Liver (tissue), 9 donors: ENCODE measurements around the gene RASIP1. TPM values are rescaled to one million over a fixed set of nuclear protein-coding genes. Genes with fewer than 3 reads are reported as not detected.

ENCODE experiments used
- DNase-seq: peaks from one replicate; pipeline ENCODE4 v3.0.0-alpha.2; 2017; ENCODE audit warnings: low spot score
- H3K27ac ChIP-seq, 2 donors: one replicate each; pipeline ENCODE4 v1.7.0; 2013; ENCODE audit warnings: inconsistent platforms in 2 of 2, low read length in 2 of 2, control low read depth in 1 of 2, low read depth in 1 of 2, mild to moderate bottlenecking in 1 of 2
- H3K27me3 ChIP-seq, 4 donors: one replicate each; pipeline versions ENCODE4 v1.6.1 to v1.7.0; 2013; ENCODE audit warnings: low read length in 3 of 4, inconsistent platforms in 1 of 4, mild to moderate bottlenecking in 1 of 4, moderate library complexity in 1 of 4; ENCODE audit not compliant: control insufficient read depth in 4 of 4, insufficient read depth in 4 of 4
- H3K36me3 ChIP-seq, 4 donors: one replicate each; pipeline versions ENCODE4 v1.6.1 to v1.7.0; 2013; ENCODE audit warnings: low read length in 3 of 4, mild to moderate bottlenecking in 3 of 4, low read depth in 1 of 4, moderate library complexity in 1 of 4; ENCODE audit not compliant: control insufficient read depth in 4 of 4, insufficient read depth in 3 of 4
- H3K4me1 ChIP-seq, 4 donors: one replicate each; pipeline versions ENCODE4 v1.6.1 to v1.7.0; 2013; ENCODE audit warnings: low read length in 3 of 4, mild to moderate bottlenecking in 3 of 4, moderate library complexity in 1 of 4; ENCODE audit not compliant: control insufficient read depth in 4 of 4, insufficient read depth in 4 of 4
- H3K4me3 ChIP-seq, 3 donors: one replicate each; pipeline versions ENCODE4 v1.6.1 to v1.7.0; 2013; ENCODE audit warnings: low read length in 3 of 3, control low read depth in 1 of 3, low read depth in 1 of 3, mild to moderate bottlenecking in 1 of 3
- H3K9ac ChIP-seq, 2 donors: one replicate each; pipeline ENCODE4 v1.7.0; 2013; ENCODE audit warnings: low read length in 2 of 2, mild to moderate bottlenecking in 2 of 2, moderate library complexity in 2 of 2, control low read depth in 1 of 2, low read depth in 1 of 2
- H3K9me3 ChIP-seq, 4 donors: one replicate each; pipeline versions ENCODE4 v1.6.1 to v1.7.0; 2013; ENCODE audit warnings: low read length in 3 of 4; ENCODE audit not compliant: control insufficient read depth in 4 of 4
- EGR1 ChIP-seq, 2 donors: IDR thresholded peaks; 2 replicates each; pipeline ENCODE4 v1.6.1; 2016 to 2018; ENCODE audit warnings: antibody characterized with exemption in 2 of 2, low read depth in 2 of 2
- FOXA1 ChIP-seq: IDR thresholded peaks from 2 replicates; pipeline ENCODE4 v1.6.1; 2016; ENCODE audit warnings: antibody characterized with exemption
- FOXA2 ChIP-seq: IDR thresholded peaks from 2 replicates; pipeline ENCODE4 v1.6.1; 2016; ENCODE audit warnings: antibody characterized with exemption
- GABPA ChIP-seq, 2 donors: IDR thresholded peaks in 1 of 2; conservative IDR thresholded peaks in 1 of 2; 2 replicates each; pipeline ENCODE4 v1.6.1; 2016; ENCODE audit warnings: antibody characterized with exemption in 2 of 2, mild to moderate bottlenecking in 1 of 2, moderate library complexity in 1 of 2
- HNF4A ChIP-seq, 2 donors: conservative IDR thresholded peaks; 2 replicates each; pipeline ENCODE4 v1.6.1; 2016; ENCODE audit warnings: antibody characterized with exemption in 2 of 2, mild to moderate bottlenecking in 2 of 2
- JUND ChIP-seq, 2 donors: IDR thresholded peaks; 2 replicates each; pipeline ENCODE4 v1.6.1; 2016; ENCODE audit warnings: antibody characterized with exemption in 2 of 2
- NR2F2 ChIP-seq: IDR thresholded peaks from 2 replicates; pipeline ENCODE4 v1.6.1; 2016; ENCODE audit warnings: antibody characterized with exemption
- RAD21 ChIP-seq, 2 donors: IDR thresholded peaks; 2 replicates each; pipeline ENCODE4 v1.6.1; 2016; ENCODE audit warnings: antibody characterized with exemption in 2 of 2, mild to moderate bottlenecking in 2 of 2
- SP1 ChIP-seq: IDR thresholded peaks from 2 replicates; pipeline ENCODE4 v1.6.1; 2018; ENCODE audit warnings: antibody characterized with exemption, mild to moderate bottlenecking
- TAF1 ChIP-seq: conservative IDR thresholded peaks from 2 replicates; pipeline ENCODE4 v1.6.1; 2016; ENCODE audit warnings: antibody characterized with exemption, mild to moderate bottlenecking
- YY1 ChIP-seq: IDR thresholded peaks from 2 replicates; pipeline ENCODE4 v1.6.1; 2016; ENCODE audit warnings: antibody characterized with exemption, mild to moderate bottlenecking
- WGBS: extraction: QIAGEN DNeasy Blood & Tissue Kit; methylation state at CpG from one replicate; pipeline ENCODE4 v1.1.7; 2013; 5-methylcytosine and 5-hydroxymethylcytosine counted together
- polyA plus RNA-seq, 2 donors: library from polyadenylated mRNA; stranded (reverse) in 1 of 2; unstranded in 1 of 2; fragments of 200-250 nt in 1 of 2; fragments of >200 nt in 1 of 2; fragmentation: Nextera tagmentation in 1 of 2; extraction: Ambion mirVana in 1 of 2; gene quantifications; one replicate each; pipeline versions ENCODE4 v1.2.1 to v1.2.3, GENCODE V29; 2013 to 2015
- total RNA-seq, 2 donors: library from RNA; depleted of rRNA; stranded (reverse); fragments of >200 nt; gene quantifications; one replicate each; pipeline ENCODE4 v1.2.3, GENCODE V29; 2014
- TF ChIP-seq, protein P1 (sequence below): fragments of 150-350 bp; IDR thresholded peaks from 2 replicates; pipeline ENCODE4 v1.5.1; 2017; ENCODE audit warnings: improper control_type of control experiment, low read depth, low read length; ENCODE audit not compliant: missing input control
- TF ChIP-seq, protein P2 (sequence below): IDR thresholded peaks from 2 replicates; pipeline ENCODE4 v1.6.1; 2016; ENCODE audit warnings: antibody characterized with exemption
- TF ChIP-seq, protein P3 (sequence below): IDR thresholded peaks from 2 replicates; pipeline ENCODE4 v1.6.1; 2016; ENCODE audit warnings: antibody characterized with exemption
- donor health status: healthy.
- donor health status: healthy.
- donor health status: healthy.
- donor health status: healthy.
- donor health status: healthy.

RASIP1 gene
- total and polyA plus RNA-seq, 4 donors = 1.8 to 5.4 (median 4.5) TPM

DNA sequence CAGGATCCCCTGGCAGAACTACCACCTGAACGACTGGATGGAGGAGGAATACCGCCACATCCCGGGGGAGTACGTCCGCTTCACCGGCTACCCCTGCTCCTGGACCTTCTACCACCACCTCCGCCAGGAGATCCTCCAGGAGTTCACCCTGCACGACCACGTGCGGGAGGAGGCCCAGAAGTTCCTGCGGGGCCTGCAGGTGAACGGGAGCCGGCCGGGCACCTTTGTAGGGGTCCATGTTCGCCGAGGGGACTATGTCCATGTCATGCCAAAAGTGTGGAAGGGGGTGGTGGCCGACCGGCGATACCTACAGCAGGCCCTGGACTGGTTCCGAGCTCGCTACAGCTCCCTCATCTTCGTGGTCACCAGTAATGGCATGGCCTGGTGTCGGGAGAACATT lies 37.1 kb downstream of the RASIP1 start:
- no peak overlapping the region for H3K27ac ChIP-seq
- H3K4me1 ChIP-seq = no peaks in the 10 kb centered on the region
- WGBS = 92% methylated on average over 23 of the region's 23 CpGs
- H3K27me3 ChIP-seq = no peaks in the 10 kb centered on the region
- TF ChIP-seq GABPA (IDR thresholded peaks at IDR 0.05 in 1 of 2, conservative IDR thresholded peaks at IDR 0.05 in 1 of 2) (no peak), YY1 (no peak), FOXA2 (no peak), TAF1 (no peak)
- TF ChIP-seq, protein P1, sequence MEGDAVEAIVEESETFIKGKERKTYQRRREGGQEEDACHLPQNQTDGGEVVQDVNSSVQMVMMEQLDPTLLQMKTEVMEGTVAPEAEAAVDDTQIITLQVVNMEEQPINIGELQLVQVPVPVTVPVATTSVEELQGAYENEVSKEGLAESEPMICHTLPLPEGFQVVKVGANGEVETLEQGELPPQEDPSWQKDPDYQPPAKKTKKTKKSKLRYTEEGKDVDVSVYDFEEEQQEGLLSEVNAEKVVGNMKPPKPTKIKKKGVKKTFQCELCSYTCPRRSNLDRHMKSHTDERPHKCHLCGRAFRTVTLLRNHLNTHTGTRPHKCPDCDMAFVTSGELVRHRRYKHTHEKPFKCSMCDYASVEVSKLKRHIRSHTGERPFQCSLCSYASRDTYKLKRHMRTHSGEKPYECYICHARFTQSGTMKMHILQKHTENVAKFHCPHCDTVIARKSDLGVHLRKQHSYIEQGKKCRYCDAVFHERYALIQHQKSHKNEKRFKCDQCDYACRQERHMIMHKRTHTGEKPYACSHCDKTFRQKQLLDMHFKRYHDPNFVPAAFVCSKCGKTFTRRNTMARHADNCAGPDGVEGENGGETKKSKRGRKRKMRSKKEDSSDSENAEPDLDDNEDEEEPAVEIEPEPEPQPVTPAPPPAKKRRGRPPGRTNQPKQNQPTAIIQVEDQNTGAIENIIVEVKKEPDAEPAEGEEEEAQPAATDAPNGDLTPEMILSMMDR = no peak
- no peak overlapping the region for H3K4me3 ChIP-seq
- no peak for DNase-seq
- H3K9ac ChIP-seq = no peak overlapping the region
- H3K9me3 ChIP-seq = no peaks in the 10 kb centered on the region
- H3K36me3 ChIP-seq = no peaks in the 10 kb centered on the region

DNA sequence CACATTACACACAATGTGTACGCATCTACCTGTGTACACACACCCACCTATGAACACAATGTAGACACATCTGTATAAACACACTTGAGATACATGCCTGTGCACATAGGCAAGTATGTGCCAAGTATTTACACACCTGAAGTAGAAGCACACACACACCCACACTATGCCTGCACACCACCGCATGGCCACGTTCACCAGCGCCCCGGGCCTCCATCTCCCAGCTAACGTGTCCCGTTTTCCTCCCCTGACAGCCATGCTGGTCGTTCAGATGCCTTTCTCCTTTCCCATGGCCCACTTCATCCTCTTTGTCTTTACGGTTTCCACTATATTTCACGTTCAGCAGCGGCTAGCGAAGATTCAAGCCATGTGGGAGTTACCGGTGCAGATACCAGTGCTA lies 37.7 kb downstream of the RASIP1 start:
- H3K4me1 ChIP-seq = no peaks in the 10 kb centered on the region
- 97% methylated on average over 13 of the region's 13 CpGs for WGBS
- H3K27me3 ChIP-seq = no peaks in the 10 kb centered on the region
- no peak overlapping the region for H3K9ac ChIP-seq
- no peaks in the 10 kb centered on the region for H3K36me3 ChIP-seq
- TF ChIP-seq JUND (IDR thresholded peaks at IDR 0.05) = no peak
- TF ChIP-seq NR2F2 = no peak
- H3K4me3 ChIP-seq = no peak overlapping the region
- H3K27ac ChIP-seq = no peak overlapping the region
- DNase-seq = no peak
- H3K9me3 ChIP-seq = no peaks in the 10 kb centered on the region

DNA sequence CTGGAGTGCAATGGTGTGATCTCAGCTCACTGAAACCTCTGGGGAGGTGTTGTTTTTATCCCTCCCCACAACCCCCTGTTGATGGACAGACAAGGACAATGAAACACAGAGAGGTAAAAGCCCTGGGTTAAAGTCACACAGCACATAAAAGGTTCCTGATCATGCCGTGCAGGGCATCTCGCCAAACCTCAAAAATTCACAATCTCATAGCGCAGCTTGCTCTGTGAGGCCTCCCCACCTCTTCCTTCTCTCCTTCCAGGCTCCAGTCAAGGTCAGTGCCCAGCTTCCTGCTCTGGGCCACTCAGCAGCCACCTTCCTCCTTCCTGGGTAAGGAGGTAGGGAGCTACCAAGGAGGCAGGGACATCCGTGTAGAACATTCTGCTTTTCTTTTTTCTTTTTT lies 42.4 kb downstream of the RASIP1 start:
- Histone ChIP-seq H3K4me3 (no peak overlapping the region), H3K9ac (no peak overlapping the region), H3K27ac (no peak overlapping the region), H3K27me3 (no peaks in the 10 kb centered on the region), H3K4me1 (peaks cover 0 to 6% (median 2%) of the 10 kb centered on the region in 4 donors), H3K9me3 (no peaks in the 10 kb centered on the region), H3K36me3 (no peaks in the 10 kb centered on the region)
- WGBS = 69% methylated on average over 4 of the region's 4 CpGs
- TF ChIP-seq EGR1 (IDR thresholded peaks at IDR 0.05; ENCODE audit: low read depth in 2 of 2) (no peak), HNF4A (conservative IDR thresholded peaks at IDR 0.05) (no peak), NR2F2 (peak; percentile 85), SP1 (no peak), FOXA1 (no peak), RAD21 (IDR thresholded peaks at IDR 0.05) (no peak)
- TF ChIP-seq, protein P2, sequence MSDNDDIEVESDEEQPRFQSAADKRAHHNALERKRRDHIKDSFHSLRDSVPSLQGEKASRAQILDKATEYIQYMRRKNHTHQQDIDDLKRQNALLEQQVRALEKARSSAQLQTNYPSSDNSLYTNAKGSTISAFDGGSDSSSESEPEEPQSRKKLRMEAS = no peak
- TF ChIP-seq, protein P3, sequence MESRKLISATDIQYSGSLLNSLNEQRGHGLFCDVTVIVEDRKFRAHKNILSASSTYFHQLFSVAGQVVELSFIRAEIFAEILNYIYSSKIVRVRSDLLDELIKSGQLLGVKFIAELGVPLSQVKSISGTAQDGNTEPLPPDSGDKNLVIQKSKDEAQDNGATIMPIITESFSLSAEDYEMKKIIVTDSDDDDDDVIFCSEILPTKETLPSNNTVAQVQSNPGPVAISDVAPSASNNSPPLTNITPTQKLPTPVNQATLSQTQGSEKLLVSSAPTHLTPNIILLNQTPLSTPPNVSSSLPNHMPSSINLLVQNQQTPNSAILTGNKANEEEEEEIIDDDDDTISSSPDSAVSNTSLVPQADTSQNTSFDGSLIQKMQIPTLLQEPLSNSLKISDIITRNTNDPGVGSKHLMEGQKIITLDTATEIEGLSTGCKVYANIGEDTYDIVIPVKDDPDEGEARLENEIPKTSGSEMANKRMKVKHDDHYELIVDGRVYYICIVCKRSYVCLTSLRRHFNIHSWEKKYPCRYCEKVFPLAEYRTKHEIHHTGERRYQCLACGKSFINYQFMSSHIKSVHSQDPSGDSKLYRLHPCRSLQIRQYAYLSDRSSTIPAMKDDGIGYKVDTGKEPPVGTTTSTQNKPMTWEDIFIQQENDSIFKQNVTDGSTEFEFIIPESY = no peak
- no peak for DNase-seq
